Tibial nerve (tissue), 4 donors: ENCODE data around the gene CRYGB.

Experiments used
- CTCF ChIP-seq, 5 experiments: fragments of 200-600 bp in 3 of 5; fragments of 450-650 bp in 2 of 5; sonication (generic) in 3 of 5; IDR thresholded peaks; one replicate each; pipeline ENCODE4 v1.5.1; 2016 to 2019; ENCODE audit warnings: antibody characterized with exemption in 5 of 5, mild to moderate bottlenecking in 3 of 5, moderate library complexity in 2 of 5
- EP300 ChIP-seq, 2 donors: sonication (generic); formaldehyde crosslinking; IDR thresholded peaks; one replicate each; pipeline ENCODE4 v1.6.1; 2017; ENCODE audit warnings: antibody characterized with exemption in 2 of 2, mild to moderate bottlenecking in 1 of 2
- POLR2A ChIP-seq, 2 donors: fragments of 450-650 bp; IDR thresholded peaks; one replicate each; pipeline ENCODE4 v1.6.1; 2017; ENCODE audit warnings: antibody characterized with exemption in 2 of 2, mild to moderate bottlenecking in 2 of 2, moderate library complexity in 2 of 2

DNA sequence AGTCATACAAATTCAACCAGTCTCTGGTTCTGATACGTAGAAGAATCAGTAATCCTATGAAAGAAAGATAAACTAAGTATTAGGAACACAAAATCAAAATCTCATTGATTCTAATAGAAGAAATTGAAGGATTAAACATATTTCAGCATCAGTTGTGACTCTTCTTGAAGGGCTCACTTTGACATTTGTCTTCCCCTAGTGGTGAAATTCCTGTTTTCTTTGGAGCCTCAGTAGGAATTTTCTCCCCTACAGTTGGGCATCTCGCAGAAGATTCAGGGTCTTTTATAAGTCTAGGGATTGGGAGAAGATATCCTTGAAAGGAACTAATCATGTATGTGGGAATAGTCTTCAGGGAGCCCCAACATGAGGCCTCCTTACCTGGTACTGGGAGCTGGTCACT is 2.8 kb upstream of the CRYGB start:
- TF ChIP-seq POLR2A (IDR thresholded peaks at IDR 0.05) (no peak), CTCF (IDR thresholded peaks at IDR 0.05) (no peak), EP300 (IDR thresholded peaks at IDR 0.05) (no peak)
